RWPE2 (cell line): Measurements from ENCODE around the gene NAB1.

ENCODE experiments used
- ATAC-seq: fragments of 200-7000 bp; cut with Tn5 transposase; 3 replicates; pipeline ENCODE4 v1.9.1; 2021; ENCODE audit warnings: low read depth
- DNase-seq: peaks from one replicate; pipeline ENCODE4 v3.0.0-alpha.2; 2020; ENCODE audit warnings: low spot score
- H3K27ac ChIP-seq: fragments of 450-650 bp; 2 replicates; pipeline ENCODE4 v1.5.1; 2017; ENCODE audit warnings: mild to moderate bottlenecking; ENCODE audit not compliant: poor library complexity, severe bottlenecking
- H3K27me3 ChIP-seq: fragments of 250-450 bp; sonication (Bioruptor Pico); 2 replicates; pipeline ENCODE4 v1.5.1; 2021; ENCODE audit warnings: mild to moderate bottlenecking, moderate library complexity; ENCODE audit not compliant: insufficient read depth, poor library complexity, severe bottlenecking
- H3K36me3 ChIP-seq: fragments of 250-450 bp; sonication (Bioruptor Pico); 2 replicates; pipeline ENCODE4 v1.5.1; 2020; ENCODE audit warnings: low read depth, mild to moderate bottlenecking, moderate library complexity
- H3K4me1 ChIP-seq: fragments of 250-450 bp; sonication (Bioruptor Pico); 2 replicates; pipeline ENCODE4 v1.5.1; 2021; ENCODE audit warnings: mild to moderate bottlenecking, moderate library complexity; ENCODE audit not compliant: insufficient read depth, poor library complexity, severe bottlenecking
- H3K4me3 ChIP-seq: fragments of 250-450 bp; sonication (Bioruptor Pico); 2 replicates; pipeline ENCODE4 v1.5.1; 2021; ENCODE audit warnings: mild to moderate bottlenecking, moderate library complexity; ENCODE audit not compliant: severe bottlenecking
- H3K9me3 ChIP-seq: fragments of 250-450 bp; sonication (Bioruptor Pico); 2 replicates; pipeline ENCODE4 v1.5.1; 2021; ENCODE audit warnings: mild to moderate bottlenecking, moderate library complexity; ENCODE audit not compliant: severe bottlenecking
- CTCF ChIP-seq: fragments of 450-650 bp; IDR thresholded peaks from one replicate; pipeline ENCODE4 v1.5.1; 2017; ENCODE audit warnings: mild to moderate bottlenecking, moderate library complexity; ENCODE audit not compliant: poor library complexity, severe bottlenecking

The NAB1 gene

GRCh38 chr2:190720276-190720675 is 71.4 kb downstream of the NAB1 start:
- no peaks in the 10 kb centered on the region for H3K27me3 ChIP-seq
- no peaks in the 10 kb centered on the region for H3K9me3 ChIP-seq
- DNase-seq (no peak), ATAC-seq (no peak)
- no peak for TF ChIP-seq CTCF
- no peaks in the 10 kb centered on the region for H3K36me3 ChIP-seq
- peaks cover 27% of the 10 kb centered on the region for H3K4me1 ChIP-seq
- no peak overlapping the region for H3K27ac ChIP-seq
- H3K4me3 ChIP-seq: no peak overlapping the region

GRCh38 chr2:190720691-190721090 is 71.8 kb downstream of the NAB1 start:
- Histone ChIP-seq H3K4me3 (no peak overlapping the region), H3K27me3 (no peaks in the 10 kb centered on the region), H3K9me3 (no peaks in the 10 kb centered on the region), H3K4me1 (peaks cover 27% of the 10 kb centered on the region), H3K36me3 (no peaks in the 10 kb centered on the region), H3K27ac (no peak overlapping the region)
- ATAC-seq (no peak), DNase-seq (no peak)
- TF ChIP-seq CTCF: no peak

DNA sequence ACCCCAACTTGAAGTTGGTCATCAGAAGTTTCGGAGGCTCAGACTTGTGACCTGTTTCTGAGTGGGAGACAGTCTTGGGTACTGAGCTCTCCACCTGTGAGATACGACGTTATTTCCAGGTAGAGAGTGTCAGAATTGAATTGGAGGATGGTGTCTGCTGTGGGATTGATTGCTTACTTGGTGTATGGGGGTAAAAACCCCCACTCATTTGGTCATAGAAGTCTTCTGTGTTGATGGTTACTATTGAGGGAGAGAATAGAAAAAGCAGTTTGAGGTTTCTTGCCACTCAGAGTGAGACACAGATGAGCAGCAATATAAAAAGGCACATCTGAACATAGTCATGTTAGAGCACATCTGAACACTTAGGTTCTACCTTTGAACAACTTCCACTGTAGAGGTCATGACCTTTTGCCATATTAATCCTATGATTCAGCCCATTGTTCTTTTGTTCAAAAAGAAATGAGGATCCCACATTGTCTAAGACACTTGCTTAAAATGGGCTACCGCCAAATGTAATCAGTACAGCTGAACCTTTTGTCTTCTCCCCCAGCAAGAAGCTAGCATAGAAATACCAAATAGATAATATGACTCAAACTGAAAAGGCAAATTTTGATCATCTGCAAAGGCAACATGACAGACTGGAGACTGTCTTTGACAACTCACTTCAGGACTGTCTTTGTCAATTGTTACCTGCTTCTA is 73.3 kb downstream of the NAB1 start:
- peaks cover 27% of the 10 kb centered on the region for H3K4me1 ChIP-seq
- no peak for TF ChIP-seq CTCF
- no peaks in the 10 kb centered on the region for H3K27me3 ChIP-seq
- H3K36me3 ChIP-seq: no peaks in the 10 kb centered on the region
- ATAC-seq (peak; percentile 39; the same call in 1 of the 3 replicates), DNase-seq (no peak)
- no peaks in the 10 kb centered on the region for H3K9me3 ChIP-seq
- no peak overlapping the region for H3K27ac ChIP-seq
- H3K4me3 ChIP-seq: no peak overlapping the region

GRCh38 chr2:190722835-190723234 is 74.0 kb downstream of the NAB1 start:
- no peaks in the 10 kb centered on the region for H3K27me3 ChIP-seq
- no peaks in the 10 kb centered on the region for H3K9me3 ChIP-seq
- no peak overlapping the region for H3K4me3 ChIP-seq
- H3K27ac ChIP-seq: no peak overlapping the region
- DNase-seq (no peak), ATAC-seq (0 out of 3 replicates have a peak, but pooled peaks have one; percentile 14)
- TF ChIP-seq CTCF: no peak
- H3K4me1 ChIP-seq: peaks cover 27% of the 10 kb centered on the region
- H3K36me3 ChIP-seq: no peaks in the 10 kb centered on the region

DNA sequence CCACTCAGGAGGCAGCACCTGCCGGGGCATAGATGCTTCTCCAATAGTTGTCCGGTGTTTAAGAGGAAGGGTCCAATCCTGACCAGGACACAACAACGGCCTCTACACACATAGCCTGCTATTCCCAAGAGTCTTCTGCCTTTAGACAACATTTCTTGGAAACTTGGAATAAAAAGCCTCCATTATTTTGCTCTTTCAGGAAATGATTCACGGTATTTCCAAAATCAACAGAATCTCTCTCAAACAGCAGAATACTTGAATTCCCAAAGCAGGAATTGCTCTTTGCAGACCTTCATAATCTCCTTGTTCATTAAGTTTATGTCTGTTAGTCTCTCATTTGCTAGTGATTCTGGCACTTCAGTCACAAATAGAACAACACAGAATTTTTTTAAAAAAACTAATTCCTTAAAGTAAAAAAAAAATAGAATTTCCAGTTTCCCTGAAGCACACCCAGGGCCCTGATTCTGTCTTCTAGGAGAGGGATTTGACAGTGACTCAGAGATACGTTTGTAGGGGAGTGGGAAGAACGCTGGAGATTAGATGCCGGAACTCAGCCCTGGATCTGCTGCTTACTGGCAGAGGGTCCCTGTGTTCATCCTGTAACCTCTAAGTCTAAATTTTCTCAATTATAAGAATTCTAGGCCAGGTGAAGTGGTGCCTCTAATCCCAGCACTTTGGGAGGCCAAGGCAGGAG is 74.7 kb downstream of the NAB1 start:
- no peak overlapping the region for H3K27ac ChIP-seq
- ATAC-seq (no peak), DNase-seq (no peak)
- no peak overlapping the region for H3K4me3 ChIP-seq
- H3K27me3 ChIP-seq: no peaks in the 10 kb centered on the region
- no peaks in the 10 kb centered on the region for H3K9me3 ChIP-seq
- no peaks in the 10 kb centered on the region for H3K36me3 ChIP-seq
- TF ChIP-seq CTCF: no peak
- H3K4me1 ChIP-seq: peaks cover 24% of the 10 kb centered on the region
